ENCODE data around the gene LPP. TPM values are rescaled to one million over a fixed set of nuclear protein-coding genes. Genes with fewer than 3 reads are reported as not detected.

Gene LPP
- total RNA-seq, 1 experiment from 2014 or later: 54.0 TPM

GRCh38 chr3:188316723-188317070, 162.7 kb downstream of the LPP start:
- Histone ChIP-seq H3K9ac (ENCODE audit: low read length) (no peak overlapping the region), H4K20me1 (ENCODE audit: insufficient read depth) (no peaks in the 10 kb centered on the region), H3K4me2 (ENCODE audit: low read length) (no peak overlapping the region), H3K9me2 (ENCODE audit: insufficient read depth) (no peaks in the 10 kb centered on the region), H3K36me3 (ENCODE audit: control insufficient read depth in 1 of 2, insufficient read depth in 2 of 2, low read length in 2 of 2) (no peaks in the 10 kb centered on the region), H3K4me1 (ENCODE audit: control insufficient read depth in 1 of 2, insufficient read depth in 2 of 2, low read length in 2 of 2) (peaks cover 0 to 4% of the 10 kb centered on the region in 2 experiments; a peak in 1 of 4 replicates), H3K27ac (ENCODE audit: low read depth, low read length) (no peak overlapping the region), H3K9me3 (ENCODE audit: control insufficient read depth in 1 of 2, insufficient read depth in 1 of 2, low read depth in 1 of 2, low read length in 2 of 2) (no peaks in the 10 kb centered on the region), H3K79me2 (ENCODE audit: insufficient read depth, low read length) (peaks cover 4% of the 10 kb centered on the region; the same call in 1 of the 2 replicates), H3K4me3 (replicated peaks in 1 of 2; ENCODE audit: low read depth in 1 of 2, low read length in 2 of 2) (no peak overlapping the region), H2AFZ (ENCODE audit: low read depth, low read length, poor library complexity, severe bottlenecking) (no peak overlapping the region), H3K27me3 (ENCODE audit: insufficient read depth, low read length) (no peaks in the 10 kb centered on the region)
- ChIA-PET CTCF (no interaction called here), RAD21 (ENCODE audit: low non-redundant PET in 1 of 2, low total read pairs in 2 of 2, uncharacterized antibody in 2 of 2, unreplicated experiment in 2 of 2) (no interaction called here), POLR2A (no interaction called here)
- ATAC-seq: no peak
- BruUV-seq (replicated peaks): no TSS peak
- intact Hi-C loops (cut with micrococcal nuclease): no loop called here
- TF ChIP-seq SP1 (IDR thresholded peaks at IDR 0.05; ENCODE audit: low read depth) (no peak), EZH2 (IDR thresholded peaks at IDR 0.05) (no peak), SRF (IDR thresholded peaks at IDR 0.05; ENCODE audit: low read depth) (no peak), ZFX (IDR thresholded peaks at IDR 0.05) (no peak), ZBTB33 (IDR thresholded peaks at IDR 0.05; ENCODE audit: extremely low read depth, insufficient replicate concordance, low read length) (no peak), TCF7L2 (IDR thresholded peaks at IDR 0.05; ENCODE audit: borderline replicate concordance, extremely low read depth, insufficient read depth, insufficient read length) (no peak), EZH2phosphoT487 (IDR thresholded peaks at IDR 0.05; ENCODE audit: borderline replicate concordance) (no peak), REST (IDR thresholded peaks at IDR 0.05; ENCODE audit: low read depth) (no peak), POLR2AphosphoS5 (IDR thresholded peaks at IDR 0.05; ENCODE audit: low read depth, low read length) (no peak), EGR1 (IDR thresholded peaks at IDR 0.05; ENCODE audit: low read depth) (no peak), ELF1 (IDR thresholded peaks at IDR 0.05; ENCODE audit: borderline replicate concordance, low read depth) (no peak), JUND (IDR thresholded peaks at IDR 0.05) (no peak), CTCF (IDR thresholded peaks at IDR 0.05 in 2 of 3, conservative IDR thresholded peaks at IDR 0.05 in 1 of 3; ENCODE audit: borderline replicate concordance in 1 of 3, insufficient read depth in 1 of 3, low read depth in 2 of 3, low read length in 2 of 3) (no peak)
- no peak for DNase-seq (ENCODE audit: low read depth, low spot score)
